NCI-H1092 treated with DMSO at 0.1 percent for 48 hours (cell line): ENCODE measurements around the gene SPAG17.

Experiments used
- DNase-seq: peaks from one replicate; lab custom pipeline; 2025; lab: John Stamatoyannopoulos, UW

The SPAG17 gene

DNA sequence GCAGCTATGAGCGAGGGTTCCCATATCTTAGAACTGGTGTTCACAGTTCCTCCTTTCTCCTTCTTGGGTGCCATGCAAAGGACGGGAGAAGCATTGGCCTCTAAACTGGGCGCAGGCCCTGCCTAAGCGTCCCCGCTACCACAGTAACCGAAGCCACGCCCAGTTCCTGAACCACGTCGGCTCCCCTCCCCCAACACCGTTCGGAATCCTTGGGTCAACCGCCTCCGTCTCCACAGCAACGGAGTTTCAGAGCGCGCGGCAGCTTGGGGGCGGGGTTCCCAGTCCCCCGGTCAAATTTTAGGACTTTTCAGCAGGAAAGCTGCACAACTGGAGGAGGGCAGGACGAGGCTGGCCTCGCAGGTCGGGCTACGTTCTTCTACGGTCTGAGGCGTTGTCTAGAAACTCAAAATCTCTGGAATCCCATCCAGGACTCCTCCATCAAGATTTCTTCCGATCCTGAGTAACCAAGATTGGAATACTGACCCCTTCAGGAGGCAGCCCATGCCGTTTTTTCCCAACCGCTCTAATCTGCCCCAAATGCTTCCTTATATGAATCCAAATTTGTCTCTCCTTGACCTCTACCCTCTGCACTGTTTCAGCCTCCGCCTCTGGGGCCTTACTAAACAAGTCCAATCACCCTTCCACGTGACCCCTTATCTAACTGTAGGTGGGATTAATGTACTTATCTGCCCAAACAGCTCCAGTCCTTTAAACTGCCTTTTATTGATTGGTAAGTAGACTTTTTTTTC is at the start of gene SPAG17:
SPAG17 (minus strand) TSS at position 145 of the 749 bp plus-strand sequence; CDS start at position 74, 71 bp downstream.
- DNase-seq, result no peak

DNA sequence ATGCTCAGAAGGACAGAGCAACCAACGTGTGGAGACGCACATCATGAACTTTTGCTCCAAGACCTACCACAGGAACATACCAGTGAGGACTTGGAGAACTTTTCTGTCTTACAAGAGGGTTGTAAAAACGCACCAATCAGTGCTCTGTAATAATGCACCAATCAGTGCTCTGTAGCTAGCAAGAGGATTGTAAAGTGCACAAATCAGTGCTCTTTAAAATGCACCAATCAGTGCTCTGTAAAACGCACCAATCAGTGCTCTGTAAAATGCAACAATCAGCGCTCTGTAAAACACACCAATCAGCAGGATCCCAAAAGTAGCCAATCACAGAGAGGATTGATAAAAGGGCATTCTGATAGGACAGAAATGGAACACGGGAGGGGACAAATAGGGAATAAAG is 40.4 kb upstream of the SPAG17 start:
- DNase-seq, result no peak

DNA sequence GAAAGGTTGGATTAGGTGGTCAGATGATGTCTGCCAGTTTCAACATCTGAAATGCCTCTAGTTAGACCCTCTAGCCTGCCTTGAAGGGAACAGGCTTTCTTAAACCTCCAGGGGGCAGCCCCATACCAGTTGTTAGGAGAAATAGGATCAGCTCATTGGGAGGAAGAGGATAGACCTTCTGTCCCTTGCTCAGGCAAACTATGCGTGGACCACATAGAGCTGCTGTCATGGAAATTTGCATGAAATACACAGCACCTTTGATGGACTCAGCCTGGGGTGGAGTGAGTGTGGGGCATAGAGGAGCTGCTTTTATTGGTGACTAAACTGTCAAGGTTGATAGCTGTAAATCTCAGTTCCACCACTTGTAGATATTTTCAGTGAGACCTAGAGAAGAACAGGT is 38.4 kb upstream of the SPAG17 start:
- peak; percentile 4 for DNase-seq

DNA sequence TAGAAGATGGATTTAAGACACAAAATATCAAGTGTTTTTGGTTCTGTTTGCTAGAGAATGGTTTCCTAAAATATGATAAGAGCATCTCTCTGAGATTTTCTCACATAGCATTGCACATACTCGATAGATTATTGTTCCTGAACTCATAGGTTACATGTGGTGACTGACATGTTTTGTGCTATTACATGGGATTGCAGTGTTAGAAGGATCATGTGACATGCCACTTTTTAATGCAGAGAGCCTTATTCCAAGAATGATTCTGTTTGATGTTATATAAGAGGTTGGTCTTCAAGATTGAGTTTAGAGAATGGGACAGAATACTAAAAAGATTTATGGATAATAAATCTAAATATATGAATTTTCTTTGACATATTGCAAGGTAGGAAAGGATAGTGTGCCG is 34.4 kb upstream of the SPAG17 start:
- no peak for DNase-seq

DNA sequence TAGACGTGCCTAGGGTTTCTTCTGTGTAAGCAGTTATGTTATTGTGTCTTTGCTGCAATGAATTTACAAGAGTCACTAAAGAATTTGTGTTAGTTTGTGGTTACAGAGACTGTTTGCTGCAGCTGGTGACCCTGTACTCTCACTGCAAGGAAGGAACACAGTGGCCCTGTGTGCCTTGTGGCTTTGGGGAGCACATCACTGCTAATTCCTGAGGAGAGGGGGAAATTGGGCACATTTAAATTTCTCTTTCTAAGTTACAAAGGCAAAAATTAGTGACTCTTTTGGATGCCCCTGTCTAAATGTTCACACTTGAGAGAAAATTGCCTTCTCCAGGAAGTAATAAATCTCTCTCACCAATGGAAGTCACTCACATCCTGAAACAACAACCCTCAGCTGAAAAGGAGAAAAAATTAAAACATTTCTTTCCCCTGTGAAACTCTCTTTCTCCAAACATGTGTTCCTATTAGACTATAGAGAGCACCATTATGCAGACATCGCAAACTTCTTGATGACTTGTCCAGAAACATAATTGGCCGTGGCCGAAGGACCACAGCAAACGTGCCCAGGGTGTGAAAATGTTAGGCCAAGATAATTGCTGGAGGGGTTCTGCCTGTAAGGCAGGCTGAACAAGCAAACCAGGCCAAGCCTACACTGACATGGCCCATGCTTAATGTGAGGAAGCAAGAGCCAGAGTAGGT is 32.3 kb upstream of the SPAG17 start:
- DNase-seq, result no peak

DNA sequence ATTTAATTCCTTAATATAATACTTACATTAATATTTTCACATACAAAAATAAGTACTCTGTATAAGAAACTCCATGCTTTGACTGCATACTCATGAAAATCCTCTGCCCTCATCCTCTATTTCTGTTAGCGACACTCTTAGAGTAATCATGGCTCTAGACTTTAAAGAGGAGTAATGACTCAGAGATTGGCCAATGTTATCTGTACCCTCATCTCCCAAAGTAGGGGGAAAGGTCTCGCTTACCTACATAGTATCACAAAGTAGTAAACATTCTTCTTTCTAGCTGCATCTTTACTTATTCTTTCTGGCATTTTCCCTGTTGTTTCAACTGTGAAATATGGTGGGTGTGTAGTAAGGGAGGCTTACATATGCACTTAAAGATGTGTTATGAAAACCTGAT is 29.8 kb upstream of the SPAG17 start:
- no peak for DNase-seq

DNA sequence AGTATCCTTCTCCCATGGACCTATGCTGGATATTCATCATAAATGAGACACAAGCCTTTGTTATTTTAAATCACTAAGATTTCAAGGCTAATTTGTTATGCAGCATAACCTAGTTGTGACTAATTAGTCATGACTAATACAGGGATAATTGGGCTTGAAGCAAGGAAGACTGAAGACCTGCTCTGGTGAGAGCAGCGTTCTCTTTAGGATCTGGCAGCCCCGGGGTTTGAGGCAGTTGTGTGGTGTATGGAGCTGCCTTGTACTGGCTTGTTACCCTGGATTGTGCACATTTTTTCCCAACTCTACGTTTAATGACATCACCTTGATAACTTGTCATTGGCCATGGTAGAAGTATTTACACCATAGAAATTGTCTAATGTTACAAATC is 25.7 kb upstream of the SPAG17 start:
- DNase-seq, result no peak

DNA sequence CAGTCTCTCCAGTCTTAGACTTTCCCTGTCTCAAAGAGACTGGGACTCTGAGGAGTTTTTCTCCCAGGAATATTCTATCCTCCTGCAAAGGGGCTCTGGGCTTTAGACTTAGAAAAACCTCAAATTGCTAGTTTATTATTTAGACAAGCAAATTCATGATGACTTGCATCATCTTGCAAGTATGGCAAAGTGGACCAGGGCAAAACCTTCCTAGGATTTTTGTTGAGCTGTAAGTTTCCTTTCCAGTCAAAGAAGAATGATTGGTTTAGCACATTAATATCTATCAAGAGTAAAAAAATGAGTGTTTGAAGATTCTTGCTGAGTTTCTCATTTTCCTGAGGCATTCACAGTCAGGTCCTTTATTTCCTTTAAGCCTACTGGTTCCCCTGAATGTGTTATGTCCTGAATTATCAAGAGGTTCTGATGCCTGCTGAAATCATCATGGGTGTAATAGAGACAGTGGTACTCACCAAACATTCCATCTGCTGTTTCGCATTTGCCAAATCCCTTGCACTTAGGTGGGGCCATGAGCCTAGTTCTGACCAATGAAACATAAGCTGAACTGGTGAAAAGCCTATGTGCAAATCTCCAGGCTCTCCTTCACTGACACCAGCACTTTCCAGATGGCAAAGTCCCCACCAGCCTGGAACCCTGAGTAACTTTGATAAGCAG is 25.2 kb upstream of the SPAG17 start:
- no peak for DNase-seq

DNA sequence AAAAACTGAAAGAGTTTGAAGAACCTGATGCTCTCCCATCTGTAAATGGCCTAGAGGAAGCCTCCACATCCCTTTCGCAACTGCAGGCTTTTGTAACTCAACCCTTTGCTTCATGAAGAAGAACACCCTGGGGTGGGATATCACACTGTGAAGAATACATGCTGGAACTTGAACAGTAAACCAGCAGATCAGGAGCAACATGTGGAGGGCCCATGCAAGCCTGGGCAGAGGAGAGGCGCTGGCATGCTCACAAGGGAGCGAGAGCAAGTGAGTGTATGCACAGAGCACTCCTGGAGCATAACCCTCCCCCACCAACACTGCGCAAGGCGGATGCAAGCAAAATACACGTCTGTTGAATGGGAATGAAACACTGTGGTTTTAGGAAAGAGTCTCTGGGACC is 24.6 kb upstream of the SPAG17 start:
- DNase-seq, result no peak

DNA sequence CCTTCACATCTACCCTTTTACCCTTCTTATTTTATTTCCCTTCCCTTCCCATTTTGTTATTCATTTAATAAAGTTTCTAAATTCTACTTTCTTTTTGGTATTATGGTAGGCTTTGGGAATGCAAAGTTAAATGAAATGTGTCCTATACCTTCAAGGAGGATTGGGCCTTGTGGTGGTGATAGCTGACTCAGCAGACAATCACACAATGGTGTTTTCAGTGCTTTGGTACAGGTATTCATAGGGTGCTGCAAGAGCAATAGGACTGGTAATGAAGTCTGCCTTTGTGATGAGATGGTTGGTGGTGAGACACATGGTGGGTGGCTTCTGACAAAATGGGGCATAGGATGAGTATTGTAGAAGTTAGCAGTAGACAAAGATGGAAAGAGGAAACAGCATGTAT is 21.9 kb upstream of the SPAG17 start:
- DNase-seq, result no peak

DNA sequence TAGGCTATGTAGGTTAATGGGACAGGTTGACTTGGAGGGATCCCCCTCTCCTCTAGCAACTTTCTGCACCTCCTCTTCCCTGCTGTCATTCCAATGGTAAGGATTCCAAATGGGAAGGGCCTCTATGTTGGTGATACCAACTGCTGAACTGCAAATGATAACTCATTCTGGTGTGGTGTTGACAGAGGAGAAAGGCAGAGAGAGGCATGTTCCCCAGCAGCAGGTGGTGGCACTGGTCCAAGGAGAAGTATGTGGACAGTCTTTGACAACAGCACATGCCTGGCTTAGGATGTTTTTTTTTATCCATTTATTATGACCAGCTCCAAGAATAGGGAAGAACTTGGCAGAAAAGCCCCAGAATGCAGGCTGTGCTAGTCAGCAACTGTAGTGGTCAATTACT is 19.6 kb upstream of the SPAG17 start:
- peak; percentile 6 for DNase-seq

DNA sequence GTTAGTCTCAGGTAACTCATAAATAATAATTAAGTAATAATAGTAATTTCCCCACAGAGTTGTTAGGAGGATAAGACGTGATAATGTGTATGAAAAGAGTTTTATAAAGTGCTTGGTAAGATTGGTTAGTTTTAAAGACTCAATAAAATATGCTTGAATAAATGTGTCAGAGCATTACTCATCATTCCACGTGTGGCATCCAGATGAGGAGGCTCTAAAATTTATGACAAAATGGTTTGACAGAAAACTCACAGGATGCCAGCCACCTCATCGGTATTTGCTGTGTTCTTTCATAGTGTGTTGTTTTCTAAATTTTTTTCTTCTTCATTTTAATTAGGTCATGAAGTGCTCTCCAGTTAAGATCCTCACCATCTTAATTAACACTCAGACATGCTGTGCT is 19.1 kb upstream of the SPAG17 start:
- DNase-seq, result no peak

DNA sequence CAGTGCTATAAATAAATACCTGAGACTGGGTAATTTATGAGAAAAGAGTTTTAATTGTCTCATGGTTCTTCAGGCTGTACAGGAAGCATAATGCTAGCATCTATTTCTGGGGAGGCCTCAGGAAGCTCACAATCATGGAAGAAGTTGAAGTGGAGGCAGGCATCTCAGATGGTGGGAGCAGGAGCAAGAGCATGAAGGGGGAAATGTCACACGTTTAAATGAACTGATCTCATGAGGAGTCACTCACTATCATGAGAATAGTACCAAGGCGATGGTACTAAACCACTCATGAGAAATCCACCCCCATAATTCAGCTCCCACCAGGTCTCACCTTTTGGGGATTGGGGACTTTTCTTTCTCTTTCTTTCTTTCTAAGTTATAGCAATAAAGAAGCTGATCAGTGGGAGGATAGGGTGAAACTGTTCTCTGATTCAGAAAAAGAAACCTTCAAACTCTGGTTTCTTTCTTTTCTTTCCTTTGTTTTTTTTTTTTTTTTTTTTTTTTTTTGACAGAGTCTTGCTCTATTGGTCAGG is 17.1 kb upstream of the SPAG17 start:
- no peak for DNase-seq

DNA sequence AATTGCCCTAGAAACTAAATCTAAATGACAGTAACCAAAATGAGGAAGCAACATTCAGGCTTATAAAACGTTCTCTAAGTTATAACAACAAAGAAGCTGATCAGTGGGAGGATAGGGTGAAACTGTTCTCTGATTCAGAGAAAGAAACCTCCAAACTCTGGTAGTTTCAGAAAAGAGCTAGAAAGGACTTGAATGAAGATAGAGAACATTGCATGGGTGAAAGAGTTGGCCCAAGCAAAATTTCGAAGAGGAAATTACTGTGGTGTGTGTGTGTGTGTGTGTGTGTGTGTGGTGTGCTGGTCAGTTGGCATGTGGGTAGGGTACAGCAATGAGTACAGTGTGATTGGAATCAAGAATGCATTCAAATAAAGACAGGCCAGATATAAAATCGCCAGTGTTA is 16.5 kb upstream of the SPAG17 start:
- DNase-seq, result no peak

DNA sequence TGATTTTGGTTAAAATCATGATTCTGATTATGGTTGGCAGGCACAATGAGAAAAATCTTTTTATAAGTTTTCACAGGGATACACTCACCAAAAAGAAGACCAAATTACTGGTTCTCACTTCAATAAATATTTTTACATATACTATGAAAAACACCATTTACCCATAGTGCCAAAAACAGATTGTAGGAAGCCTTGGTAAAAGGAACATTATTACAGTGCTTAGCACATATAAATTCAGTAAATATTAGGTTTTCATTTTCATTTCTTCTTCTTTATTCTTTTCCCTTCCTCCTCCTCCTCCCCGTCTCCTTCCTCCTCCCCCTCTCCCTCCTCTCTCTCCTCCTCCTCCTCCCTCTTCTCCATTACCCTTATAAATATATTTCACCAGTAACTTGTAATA is 15.8 kb upstream of the SPAG17 start:
- DNase-seq, result no peak

DNA sequence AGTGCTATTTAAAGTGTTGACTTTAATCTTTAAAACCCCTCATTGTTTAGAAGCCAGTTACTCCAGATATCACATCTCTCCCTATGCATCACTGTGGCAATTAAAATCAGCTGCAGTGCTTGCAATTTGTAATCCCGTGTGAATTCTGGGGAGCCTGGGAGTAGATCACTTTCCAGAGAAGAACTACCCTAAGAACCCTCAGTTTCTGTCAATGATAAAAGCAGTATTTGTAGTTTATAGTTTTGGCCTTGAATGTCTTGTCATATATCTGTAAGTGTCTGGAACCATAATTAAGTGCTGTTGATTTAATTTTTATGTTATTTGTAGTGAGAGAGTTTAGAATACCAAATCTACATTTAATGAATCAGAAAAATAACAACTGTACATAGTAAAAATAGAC is 5.5 kb upstream of the SPAG17 start:
- DNase-seq, result no peak

DNA sequence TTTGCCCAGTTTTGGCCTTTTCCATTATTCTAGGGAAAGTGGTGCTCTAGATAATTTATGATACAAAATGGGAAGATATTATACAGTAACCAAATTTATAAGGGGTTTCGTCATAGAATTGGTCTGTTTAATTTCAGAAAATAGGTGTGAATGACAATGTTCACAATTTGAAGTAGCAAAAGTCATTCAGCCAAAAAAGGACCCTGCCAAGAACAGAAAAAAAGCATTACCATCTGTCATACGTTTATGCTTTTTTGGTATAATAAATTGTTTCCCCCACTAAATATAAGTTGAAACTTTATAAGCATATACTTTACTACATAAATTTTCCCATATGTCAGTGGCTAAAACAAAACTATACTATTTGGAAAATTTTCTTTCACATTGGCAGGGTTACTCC is 4.5 kb upstream of the SPAG17 start:
- DNase-seq, result no peak

DNA sequence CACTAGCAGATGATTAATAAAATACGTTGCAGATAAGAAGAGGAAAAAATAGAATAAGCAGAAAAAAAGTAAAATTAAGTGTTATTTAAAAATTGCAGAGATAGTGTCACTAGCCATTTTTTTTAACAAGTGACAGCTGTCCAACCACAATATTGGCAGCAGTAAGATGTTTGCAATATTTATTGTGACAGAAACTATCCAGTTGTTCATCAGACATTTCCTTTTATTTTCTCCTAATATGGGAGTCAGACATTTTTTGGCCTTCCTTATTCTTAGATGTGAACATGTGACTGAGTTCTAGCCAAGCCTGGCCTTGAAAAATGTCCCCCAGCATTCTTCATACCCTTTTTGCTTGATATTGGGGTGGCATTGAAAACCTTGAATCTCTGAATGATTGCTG is 3.4 kb upstream of the SPAG17 start:
- DNase-seq, result no peak

DNA sequence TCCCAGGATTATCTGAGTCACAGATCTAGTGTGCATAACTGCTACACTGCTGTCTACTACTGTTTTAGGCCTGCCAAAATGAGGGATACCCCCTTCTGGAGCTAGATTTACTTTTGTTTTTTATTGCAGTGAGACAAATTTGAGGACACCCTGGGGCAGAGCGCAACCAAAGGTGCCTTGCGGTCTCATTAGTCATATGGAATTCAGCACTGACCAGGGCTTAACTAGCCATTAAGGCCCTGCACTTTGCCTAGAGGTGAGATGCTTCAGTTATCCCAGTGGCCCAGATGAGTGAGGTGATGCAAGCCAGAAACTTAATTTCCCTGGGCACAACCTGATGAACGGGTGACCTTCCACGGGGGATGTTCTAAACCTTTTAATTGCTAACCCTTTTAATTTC is 998 bp upstream of the SPAG17 start:
- DNase-seq, result no peak

DNA sequence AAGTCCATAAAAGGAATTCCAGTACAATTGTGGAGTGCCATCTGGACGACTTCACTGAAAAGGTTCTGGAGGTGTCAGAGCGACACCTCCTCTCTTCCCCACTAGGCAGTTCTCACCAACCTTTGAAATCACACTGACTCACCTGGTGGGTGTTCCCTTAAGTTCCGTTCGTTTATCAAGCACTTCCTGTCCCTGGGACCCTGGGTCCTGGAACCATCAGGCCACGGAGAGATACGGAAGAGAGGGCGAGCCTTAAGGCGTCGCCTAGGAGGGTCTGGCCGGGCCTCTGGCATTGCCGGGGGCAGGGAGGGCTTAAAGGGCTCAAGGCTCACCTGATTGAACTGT is 317 bp downstream of the SPAG17 start:
- DNase-seq, result no peak

DNA sequence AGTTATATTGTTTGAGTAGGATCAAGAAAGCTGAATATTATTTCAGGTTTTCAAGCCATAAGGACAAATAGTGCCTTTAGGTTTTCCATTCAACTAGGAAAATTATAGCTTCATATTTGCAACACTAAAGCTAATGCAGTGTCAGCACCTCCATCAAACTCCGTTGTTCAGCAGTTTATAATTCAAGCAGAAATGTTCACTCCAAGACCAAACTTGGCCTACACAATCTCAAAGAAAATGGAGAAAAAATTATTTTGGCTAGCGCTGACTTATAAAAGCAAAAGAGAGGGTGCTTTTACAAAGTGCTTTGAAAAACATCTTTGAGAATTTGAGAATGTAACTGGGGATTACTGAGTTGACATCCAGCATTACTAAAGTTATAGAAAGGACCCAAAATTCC is 1.4 kb downstream of the SPAG17 start:
- DNase-seq, result no peak

DNA sequence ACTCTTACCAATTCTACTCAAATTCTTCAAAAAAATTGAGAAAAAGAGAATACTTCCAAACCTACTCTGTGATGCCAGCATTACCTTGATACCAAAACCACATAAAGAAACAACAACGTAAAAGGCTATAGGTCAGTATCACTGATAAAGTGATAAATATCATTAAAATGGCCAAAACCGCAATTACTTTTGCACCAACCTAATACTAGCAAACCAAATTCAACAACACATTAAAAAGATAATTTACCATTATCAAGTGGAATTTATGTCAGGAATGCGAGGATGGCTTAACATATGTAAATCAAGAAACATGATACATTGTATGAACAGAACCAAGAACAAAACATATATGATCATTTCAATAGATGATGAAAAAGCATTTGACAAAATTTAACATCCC is 7.0 kb downstream of the SPAG17 start:
- DNase-seq, result no peak

DNA sequence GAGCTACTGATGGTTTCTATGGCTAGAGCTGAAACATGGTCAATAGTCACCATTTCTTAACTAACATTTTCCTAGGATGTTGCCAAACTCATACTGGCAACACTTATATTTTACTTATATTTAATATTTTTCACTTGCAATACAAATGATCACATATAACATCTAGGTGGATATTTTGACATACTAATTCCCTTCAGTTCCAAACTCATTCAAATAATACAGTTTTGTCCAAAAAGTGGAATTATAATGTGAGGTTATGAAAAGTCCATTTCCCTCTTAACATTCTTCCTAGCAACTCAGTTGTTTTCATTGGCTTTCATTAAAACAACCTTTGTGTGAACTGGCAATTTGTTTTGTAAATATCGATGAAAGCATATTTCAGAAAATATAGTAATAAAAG is 16.0 kb downstream of the SPAG17 start:
- no peak for DNase-seq
